Measurements from ENCODE around the gene GNG8.

DNA sequence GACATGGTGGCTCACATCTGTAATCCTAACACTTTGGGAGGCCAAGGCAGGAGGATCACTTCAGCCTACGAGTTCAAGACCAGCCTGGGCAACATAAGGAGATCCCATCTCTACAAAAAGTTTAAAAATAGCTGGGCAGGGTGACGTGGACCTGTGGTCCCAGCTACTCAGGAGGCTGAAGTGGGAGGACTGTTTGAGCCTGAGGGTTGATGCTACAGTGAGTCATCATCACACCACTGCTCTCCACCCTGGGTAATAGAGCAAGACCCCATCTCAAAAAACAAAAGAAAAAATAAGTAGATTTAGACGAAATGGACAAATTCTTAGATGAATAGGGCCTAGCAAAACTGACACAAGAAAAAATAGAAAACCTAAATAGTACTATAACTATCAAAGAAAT lies 10.4 kb upstream of the GNG8 start:
- TF ChIP-seq, protein P1, sequence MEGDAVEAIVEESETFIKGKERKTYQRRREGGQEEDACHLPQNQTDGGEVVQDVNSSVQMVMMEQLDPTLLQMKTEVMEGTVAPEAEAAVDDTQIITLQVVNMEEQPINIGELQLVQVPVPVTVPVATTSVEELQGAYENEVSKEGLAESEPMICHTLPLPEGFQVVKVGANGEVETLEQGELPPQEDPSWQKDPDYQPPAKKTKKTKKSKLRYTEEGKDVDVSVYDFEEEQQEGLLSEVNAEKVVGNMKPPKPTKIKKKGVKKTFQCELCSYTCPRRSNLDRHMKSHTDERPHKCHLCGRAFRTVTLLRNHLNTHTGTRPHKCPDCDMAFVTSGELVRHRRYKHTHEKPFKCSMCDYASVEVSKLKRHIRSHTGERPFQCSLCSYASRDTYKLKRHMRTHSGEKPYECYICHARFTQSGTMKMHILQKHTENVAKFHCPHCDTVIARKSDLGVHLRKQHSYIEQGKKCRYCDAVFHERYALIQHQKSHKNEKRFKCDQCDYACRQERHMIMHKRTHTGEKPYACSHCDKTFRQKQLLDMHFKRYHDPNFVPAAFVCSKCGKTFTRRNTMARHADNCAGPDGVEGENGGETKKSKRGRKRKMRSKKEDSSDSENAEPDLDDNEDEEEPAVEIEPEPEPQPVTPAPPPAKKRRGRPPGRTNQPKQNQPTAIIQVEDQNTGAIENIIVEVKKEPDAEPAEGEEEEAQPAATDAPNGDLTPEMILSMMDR (IDR thresholded peaks at IDR 0.05; ENCODE audit: poor library complexity, severe bottlenecking) = no peak
- TF ChIP-seq POLR2AphosphoS5 (IDR thresholded peaks at IDR 0.05) (no peak), TAF1 (IDR thresholded peaks at IDR 0.05; ENCODE audit: low read depth) (no peak), MXI1 (conservative IDR thresholded peaks at IDR 0.05; ENCODE audit: poor library complexity, severe bottlenecking) (no peak), EZH2 (IDR thresholded peaks at IDR 0.05; ENCODE audit: borderline replicate concordance, insufficient read depth, low read length, poor library complexity, severe bottlenecking) (no peak), SMC3 (conservative IDR thresholded peaks at IDR 0.05; ENCODE audit: poor library complexity) (no peak), RAD21 (conservative IDR thresholded peaks at IDR 0.05) (no peak)
- TF ChIP-seq, protein P2, sequence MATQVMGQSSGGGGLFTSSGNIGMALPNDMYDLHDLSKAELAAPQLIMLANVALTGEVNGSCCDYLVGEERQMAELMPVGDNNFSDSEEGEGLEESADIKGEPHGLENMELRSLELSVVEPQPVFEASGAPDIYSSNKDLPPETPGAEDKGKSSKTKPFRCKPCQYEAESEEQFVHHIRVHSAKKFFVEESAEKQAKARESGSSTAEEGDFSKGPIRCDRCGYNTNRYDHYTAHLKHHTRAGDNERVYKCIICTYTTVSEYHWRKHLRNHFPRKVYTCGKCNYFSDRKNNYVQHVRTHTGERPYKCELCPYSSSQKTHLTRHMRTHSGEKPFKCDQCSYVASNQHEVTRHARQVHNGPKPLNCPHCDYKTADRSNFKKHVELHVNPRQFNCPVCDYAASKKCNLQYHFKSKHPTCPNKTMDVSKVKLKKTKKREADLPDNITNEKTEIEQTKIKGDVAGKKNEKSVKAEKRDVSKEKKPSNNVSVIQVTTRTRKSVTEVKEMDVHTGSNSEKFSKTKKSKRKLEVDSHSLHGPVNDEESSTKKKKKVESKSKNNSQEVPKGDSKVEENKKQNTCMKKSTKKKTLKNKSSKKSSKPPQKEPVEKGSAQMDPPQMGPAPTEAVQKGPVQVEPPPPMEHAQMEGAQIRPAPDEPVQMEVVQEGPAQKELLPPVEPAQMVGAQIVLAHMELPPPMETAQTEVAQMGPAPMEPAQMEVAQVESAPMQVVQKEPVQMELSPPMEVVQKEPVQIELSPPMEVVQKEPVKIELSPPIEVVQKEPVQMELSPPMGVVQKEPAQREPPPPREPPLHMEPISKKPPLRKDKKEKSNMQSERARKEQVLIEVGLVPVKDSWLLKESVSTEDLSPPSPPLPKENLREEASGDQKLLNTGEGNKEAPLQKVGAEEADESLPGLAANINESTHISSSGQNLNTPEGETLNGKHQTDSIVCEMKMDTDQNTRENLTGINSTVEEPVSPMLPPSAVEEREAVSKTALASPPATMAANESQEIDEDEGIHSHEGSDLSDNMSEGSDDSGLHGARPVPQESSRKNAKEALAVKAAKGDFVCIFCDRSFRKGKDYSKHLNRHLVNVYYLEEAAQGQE (IDR thresholded peaks at IDR 0.05; ENCODE audit: borderline replicate concordance) = no peak
